Body of pancreas (tissue), 4 donors: ENCODE measurements around the gene SLAMF7.

Experiments used
- CTCF ChIP-seq, 7 experiments: fragments of 450-650 bp in 4 of 7; fragments of 200-600 bp in 3 of 7; sonication (generic) in 3 of 7; IDR thresholded peaks; one replicate each; pipeline ENCODE4 v1.5.1; 2016 to 2019; ENCODE audit warnings: antibody characterized with exemption in 7 of 7
- POLR2A ChIP-seq, 3 donors: fragments of 450-650 bp; IDR thresholded peaks; one replicate each; pipeline ENCODE4 v1.6.1; 2016; ENCODE audit warnings: antibody characterized with exemption in 3 of 3, mild to moderate bottlenecking in 2 of 3

- TF ChIP-seq CTCF (IDR thresholded peaks at IDR 0.05) (no peak), POLR2A (IDR thresholded peaks at IDR 0.05) (no peak)
These were observed 13.4 kb downstream of the SLAMF7 start for GRCh38 chr1:160752406-160752805.
